Bone marrow (tissue), 2 donors: ENCODE measurements around the gene PROX1.

Experiments used
- DNase-seq, 2 donors: peaks; one replicate each; lab custom pipeline; 2025; lab: John Stamatoyannopoulos, UW

Gene PROX1

GRCh38 chr1:214022229-214022791, 34.5 kb downstream of the PROX1 start:
- no peak for DNase-seq

- no peak for DNase-seq
Measured at GRCh38 chr1:214022810-214023425, 35.1 kb downstream of the PROX1 start.

- DNase-seq = no peak
Measured at GRCh38 chr1:214026985-214027384, 39.2 kb downstream of the PROX1 start.

- no peak for DNase-seq
Measured at GRCh38 chr1:214027498-214027897, 39.7 kb downstream of the PROX1 start.

- no peak for DNase-seq
Measured at GRCh38 chr1:214028095-214028494, 40.3 kb downstream of the PROX1 start.

- no peak for DNase-seq
Measured at GRCh38 chr1:214028649-214029406, 41.1 kb downstream of the PROX1 start.

GRCh38 chr1:214029796-214030195, 42.0 kb downstream of the PROX1 start:
- no peak for DNase-seq

- no peak for DNase-seq
Measured at GRCh38 chr1:214031267-214031650, 43.5 kb downstream of the PROX1 start.

- no peak for DNase-seq
Measured at GRCh38 chr1:214037468-214037867, 49.7 kb downstream of the PROX1 start.

- no peak for DNase-seq
Measured at GRCh38 chr1:214039394-214040018, 51.7 kb downstream of the PROX1 start.

GRCh38 chr1:214043167-214043566, 55.4 kb downstream of the PROX1 start:
- no peak for DNase-seq

- DNase-seq = no peak
Measured at GRCh38 chr1:214044438-214045214, 56.9 kb downstream of the PROX1 start.

- DNase-seq = no peak
Measured at GRCh38 chr1:214050513-214051401, 63.0 kb downstream of the PROX1 start.

- no peak for DNase-seq
Measured at GRCh38 chr1:214051786-214052185, 64.0 kb downstream of the PROX1 start.

- DNase-seq = no peak
Measured at GRCh38 chr1:214058076-214058475, 70.3 kb downstream of the PROX1 start.

- DNase-seq = no peak
Measured at GRCh38 chr1:214066190-214066589, 78.4 kb downstream of the PROX1 start.

- no peak for DNase-seq
Measured at GRCh38 chr1:214066936-214067335, 79.2 kb downstream of the PROX1 start.

GRCh38 chr1:214067397-214067796, 79.6 kb downstream of the PROX1 start:
- no peak for DNase-seq

GRCh38 chr1:214067853-214068703, 80.3 kb downstream of the PROX1 start:
- no peak for DNase-seq

- no peak for DNase-seq
Measured at GRCh38 chr1:214068979-214069378, 81.2 kb downstream of the PROX1 start.
